NB4 (cell line): ENCODE measurements around the gene TMPRSS3.

Experiments used
- DNase-seq: peaks from one replicate; pipeline ENCODE4 v3.0.0; 2010; ENCODE audit warnings: low read depth
- H3K4me3 ChIP-seq: one replicate; pipeline ENCODE4 v1.5.1; 2011; ENCODE audit warnings: mild to moderate bottlenecking, low read depth, low read length, moderate library complexity
- CTCF ChIP-seq: IDR thresholded peaks from one replicate; pipeline ENCODE4 v1.5.1; 2012; ENCODE audit warnings: low read depth, low read length
- MAX ChIP-seq: IDR thresholded peaks from 2 replicates; pipeline ENCODE4 v1.6.1; 2011; ENCODE audit warnings: low read depth, low read length
- MYC ChIP-seq: IDR thresholded peaks from 2 replicates; pipeline ENCODE4 v1.6.1; 2011; ENCODE audit warnings: low read depth, low read length
- POLR2A ChIP-seq: IDR thresholded peaks from 2 replicates; pipeline ENCODE4 v1.6.1; 2011; ENCODE audit warnings: mild to moderate bottlenecking; ENCODE audit not compliant: insufficient read length; ENCODE audit errors: extremely low read depth

TMPRSS3 gene

GRCh38 chr21:42343556-42343955 lies 52.3 kb downstream of the TMPRSS3 start:
- no peak overlapping the region for H3K4me3 ChIP-seq
- no peak for DNase-seq
- TF ChIP-seq MYC = no peak
- TF ChIP-seq CTCF = no peak
- no peak for TF ChIP-seq MAX
- TF ChIP-seq POLR2A = no peak

GRCh38 chr21:42343101-42343500 lies 52.8 kb downstream of the TMPRSS3 start:
- no peak for TF ChIP-seq CTCF
- TF ChIP-seq POLR2A = no peak
- TF ChIP-seq MYC = no peak
- no peak for TF ChIP-seq MAX
- no peak for DNase-seq
- H3K4me3 ChIP-seq = no peak overlapping the region

- no peak for TF ChIP-seq CTCF
- no peak for TF ChIP-seq MYC
- TF ChIP-seq POLR2A = no peak
- no peak for DNase-seq
- no peak overlapping the region for H3K4me3 ChIP-seq
These were observed 53.9 kb downstream of the TMPRSS3 start for GRCh38 chr21:42341776-42342542.

- TF ChIP-seq POLR2A (no peak), CTCF (no peak), MAX (no peak), MYC (no peak)
- H3K4me3 ChIP-seq = no peak overlapping the region
- DNase-seq = no peak
These were observed 55.4 kb downstream of the TMPRSS3 start for GRCh38 chr21:42340187-42341050.

GRCh38 chr21:42338729-42339715 lies 56.8 kb downstream of the TMPRSS3 start:
- TF ChIP-seq CTCF = no peak
- no peak for TF ChIP-seq MAX
- TF ChIP-seq POLR2A = no peak
- TF ChIP-seq MYC = no peak
- no peak for DNase-seq
- no peak overlapping the region for H3K4me3 ChIP-seq
